Hepatocyte (in vitro differentiated cells): ENCODE measurements around the gene CDK10.

ENCODE experiments used
- CTCF ChIP-seq: fragments of 200-600 bp; sonication (generic); IDR thresholded peaks from 2 replicates; pipeline ENCODE4 v1.5.1; 2016; ENCODE audit warnings: antibody characterized with exemption, mild to moderate bottlenecking; ENCODE audit not compliant: poor library complexity
- EZH2 ChIP-seq: fragments of 200-600 bp; sonication (generic); IDR thresholded peaks from 2 replicates; pipeline ENCODE4 v1.6.1; 2016; ENCODE audit warnings: antibody characterized with exemption, mild to moderate bottlenecking, borderline replicate concordance

GRCh38 chr16:89661215-89661614 lies 25.3 kb upstream of the CDK10 start:
- TF ChIP-seq CTCF (no peak), EZH2 (no peak)
